ENCODE results near the gene NPLOC4.

GRCh38 chr17:81536299-81537290 is 100.3 kb downstream of the NPLOC4 start:
- TF ChIP-seq NFE2L2 (IDR thresholded peaks at IDR 0.05; ENCODE audit: low read length) (no peak), CTCF (CRISPR knock-in tag; IDR thresholded peaks at IDR 0.05) (no peak), EP300 (IDR thresholded peaks at IDR 0.05; ENCODE audit: low read depth in 2 of 2, low read length in 2 of 2) (no peak), EP300 (CRISPR knock-in tag; IDR thresholded peaks at IDR 0.05; ENCODE audit: borderline replicate concordance) (no peak), GABPA (IDR thresholded peaks at IDR 0.05; ENCODE audit: low read depth, low read length) (no peak), GABPA (CRISPR knock-in tag; IDR thresholded peaks at IDR 0.05; ENCODE audit: low read depth) (no peak), HOXA9 (CRISPR knock-in tag; IDR thresholded peaks at IDR 0.05; ENCODE audit: borderline replicate concordance) (no peak), ZNF143 (CRISPR knock-in tag; IDR thresholded peaks at IDR 0.05) (no peak), FOXK1 (CRISPR knock-in tag; IDR thresholded peaks at IDR 0.05; ENCODE audit: borderline replicate concordance, low read depth) (no peak), TAF1 (CRISPR knock-in tag; IDR thresholded peaks at IDR 0.05) (no peak), ZHX1 (CRISPR knock-in tag; IDR thresholded peaks at IDR 0.05; ENCODE audit: low read depth) (no peak; the same call in 1 of the 2 replicates), GMEB2 (CRISPR knock-in tag; IDR thresholded peaks at IDR 0.05; ENCODE audit: low read depth) (no peak), YY1 (IDR thresholded peaks at IDR 0.05; ENCODE audit: insufficient read depth, insufficient replicate concordance, low read depth, low read length) (no peak), ARNT (IDR thresholded peaks at IDR 0.05) (no peak), HOXA7 (CRISPR knock-in tag; IDR thresholded peaks at IDR 0.05) (no peak), KAT7 (CRISPR knock-in tag; IDR thresholded peaks at IDR 0.05; ENCODE audit: borderline replicate concordance) (no peak)

Data from HepG2 (cell line).